ENCODE data around the gene CNTNAP2.

The CNTNAP2 gene

GRCh38 chr7:146554556-146554955 is 438.0 kb downstream of the CNTNAP2 start:
- DNase-seq (no peak), ATAC-seq (replicated peaks) (no peak)
- Mint-ChIP-seq H3K27me3 (no peaks in the 10 kb centered on the region), H3K9me3 (peaks cover 2 to 12% of the 10 kb centered on the region in 2 donors), H3K4me1 (no peaks in the 10 kb centered on the region), H3K4me3 (no peak overlapping the region), H3K36me3 (no peaks in the 10 kb centered on the region), H3K27ac (no peak overlapping the region)

DNA sequence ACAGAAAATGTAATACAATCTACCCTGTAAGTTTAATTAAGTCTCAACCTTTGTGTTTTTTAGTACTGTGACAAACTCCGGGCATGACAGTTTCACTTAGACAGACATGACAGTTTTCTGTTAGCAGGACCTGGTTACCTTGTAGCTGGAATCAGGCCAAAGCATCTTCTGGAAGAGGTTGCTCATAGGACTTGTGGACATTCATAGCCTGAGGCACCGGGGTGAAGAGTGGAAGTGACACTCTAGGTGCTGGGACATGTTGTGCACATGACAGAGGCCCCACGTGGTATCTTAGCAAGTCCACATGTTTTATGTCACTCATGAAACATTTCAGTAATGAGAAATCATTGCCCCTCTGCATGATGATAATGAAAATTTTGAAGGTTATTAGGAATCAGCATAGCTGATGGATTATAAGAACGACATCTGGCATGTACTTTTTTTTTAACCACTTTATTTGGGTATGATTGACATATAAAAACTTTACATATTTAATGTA is 441.4 kb downstream of the CNTNAP2 start:
- DNase-seq (no peak), ATAC-seq (replicated peaks) (no peak)
- Mint-ChIP-seq H3K4me1 (no peaks in the 10 kb centered on the region), H3K36me3 (no peaks in the 10 kb centered on the region), H3K4me3 (no peak overlapping the region), H3K9me3 (no peaks in the 10 kb centered on the region), H3K27me3 (no peaks in the 10 kb centered on the region), H3K27ac (no peak overlapping the region)

GRCh38 chr7:146565872-146566271 is 449.3 kb downstream of the CNTNAP2 start:
- no peak for DNase-seq
- Mint-ChIP-seq H3K36me3 (no peaks in the 10 kb centered on the region), H3K27me3 (no peaks in the 10 kb centered on the region), H3K4me3 (no peak overlapping the region), H3K27ac (no peak overlapping the region), H3K4me1 (no peaks in the 10 kb centered on the region), H3K9me3 (no peaks in the 10 kb centered on the region)
- ATAC-seq (replicated peaks), result no peak

- Mint-ChIP-seq H3K27me3 (no peaks in the 10 kb centered on the region), H3K4me3 (no peak overlapping the region), H3K36me3 (no peaks in the 10 kb centered on the region), H3K27ac (no peak overlapping the region), H3K9me3 (peaks cover 2 to 4% of the 10 kb centered on the region in 2 donors), H3K4me1 (no peaks in the 10 kb centered on the region)
- DNase-seq (no peak), ATAC-seq (replicated peaks) (no peak)
These were observed 459.3 kb downstream of the CNTNAP2 start for GRCh38 chr7:146575903-146576302.

GRCh38 chr7:146591976-146592375 is 475.4 kb downstream of the CNTNAP2 start:
- Mint-ChIP-seq H3K4me3 (no peak overlapping the region), H3K27me3 (no peaks in the 10 kb centered on the region), H3K27ac (no peak overlapping the region), H3K9me3 (peaks cover 0 to 2% of the 10 kb centered on the region in 2 donors), H3K4me1 (no peaks in the 10 kb centered on the region), H3K36me3 (no peaks in the 10 kb centered on the region)
- DNase-seq (no peak), ATAC-seq (replicated peaks) (no peak)

DNA sequence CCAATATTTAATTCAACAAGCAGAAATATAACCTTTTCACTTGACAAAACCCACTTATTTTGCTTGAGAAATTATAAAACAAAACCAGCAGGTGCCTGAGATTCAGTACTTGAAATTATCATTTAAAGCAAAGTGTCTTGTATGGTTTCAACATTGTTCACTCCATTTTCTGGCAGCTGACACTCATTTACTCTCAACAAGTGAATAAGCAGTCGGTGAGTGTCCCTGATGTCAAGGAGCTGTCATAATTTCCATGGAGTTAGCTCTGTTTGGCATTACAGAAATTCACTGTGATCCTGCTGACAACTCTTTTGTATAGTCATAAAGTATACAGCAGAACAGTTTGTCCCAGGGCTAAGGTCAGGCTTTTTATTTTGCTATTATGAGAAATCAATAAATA is 490.0 kb downstream of the CNTNAP2 start:
- no peaks in the 10 kb centered on the region for H3K27me3 Mint-ChIP-seq
- H3K4me3 Mint-ChIP-seq, result no peak overlapping the region
- H3K36me3 Mint-ChIP-seq, result no peaks in the 10 kb centered on the region
- peaks cover 1 to 4% of the 10 kb centered on the region in 2 donors for H3K9me3 Mint-ChIP-seq
- H3K27ac Mint-ChIP-seq, result no peak overlapping the region
- no peak for ATAC-seq (replicated peaks)
- no peak for DNase-seq
- H3K4me1 Mint-ChIP-seq, result no peaks in the 10 kb centered on the region

- no peak overlapping the region for H3K4me3 Mint-ChIP-seq
- no peak for DNase-seq
- no peaks in the 10 kb centered on the region for H3K9me3 Mint-ChIP-seq
- H3K27me3 Mint-ChIP-seq, result no peaks in the 10 kb centered on the region
- ATAC-seq (replicated peaks), result no peak
- H3K27ac Mint-ChIP-seq, result no peak overlapping the region
- H3K36me3 Mint-ChIP-seq, result no peaks in the 10 kb centered on the region
- H3K4me1 Mint-ChIP-seq, result no peaks in the 10 kb centered on the region
These were observed 503.0 kb downstream of the CNTNAP2 start for GRCh38 chr7:146619641-146620040.

DNA sequence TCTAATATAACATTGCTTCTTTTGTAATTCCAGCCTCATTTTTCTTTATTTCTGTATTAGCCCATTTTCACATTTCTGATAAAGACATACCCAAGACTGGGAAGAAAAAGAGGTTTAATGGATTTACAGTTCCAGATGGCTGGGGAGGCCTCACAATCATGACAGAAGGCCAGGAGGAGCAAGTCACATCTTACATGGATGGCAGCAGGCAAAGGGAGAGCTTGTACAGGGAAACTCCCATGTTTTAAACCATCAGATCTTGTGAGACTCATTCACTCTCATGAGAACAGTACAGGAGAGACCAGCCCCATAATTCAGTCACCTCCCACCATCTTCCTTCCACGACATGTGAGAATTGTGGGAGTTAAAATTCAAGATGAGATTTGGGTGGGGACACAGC is 510.3 kb downstream of the CNTNAP2 start:
- no peaks in the 10 kb centered on the region for H3K4me1 Mint-ChIP-seq
- no peak overlapping the region for H3K27ac Mint-ChIP-seq
- no peaks in the 10 kb centered on the region for H3K36me3 Mint-ChIP-seq
- ATAC-seq (replicated peaks) (no peak), DNase-seq (no peak)
- peaks cover 3 to 9% of the 10 kb centered on the region in 2 donors for H3K9me3 Mint-ChIP-seq
- no peaks in the 10 kb centered on the region for H3K27me3 Mint-ChIP-seq
- H3K4me3 Mint-ChIP-seq, result no peak overlapping the region

GRCh38 chr7:146635205-146636032 is 518.8 kb downstream of the CNTNAP2 start:
- ATAC-seq (replicated peaks) (no peak), DNase-seq (no peak)
- Mint-ChIP-seq H3K27ac (no peak overlapping the region), H3K4me1 (no peaks in the 10 kb centered on the region), H3K4me3 (no peak overlapping the region), H3K9me3 (peaks cover 0 to 4% of the 10 kb centered on the region in 2 donors), H3K36me3 (no peaks in the 10 kb centered on the region), H3K27me3 (no peaks in the 10 kb centered on the region)

DNA sequence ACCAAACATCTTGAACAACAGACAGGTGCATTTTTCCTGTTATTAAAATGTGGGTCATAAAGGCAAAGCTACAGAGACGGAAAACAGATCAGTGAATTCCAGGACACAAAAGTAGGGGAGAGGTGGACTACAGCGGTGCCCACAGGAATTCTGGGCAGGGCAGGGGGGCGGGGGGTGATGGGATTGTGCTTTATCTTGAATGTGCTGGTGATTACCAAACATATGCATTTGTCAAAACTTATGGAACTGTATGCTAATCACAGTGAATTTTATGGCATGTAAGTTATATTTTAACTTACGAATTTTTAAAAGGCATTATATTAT is 519.4 kb downstream of the CNTNAP2 start:
- Mint-ChIP-seq H3K4me3 (no peak overlapping the region), H3K4me1 (no peaks in the 10 kb centered on the region), H3K27me3 (no peaks in the 10 kb centered on the region), H3K27ac (no peak overlapping the region), H3K9me3 (peaks cover 0 to 2% of the 10 kb centered on the region in 2 donors), H3K36me3 (no peaks in the 10 kb centered on the region)
- no peak for DNase-seq
- no peak for ATAC-seq (replicated peaks)

- ATAC-seq (replicated peaks), result no peak
- H3K36me3 Mint-ChIP-seq, result no peaks in the 10 kb centered on the region
- H3K27me3 Mint-ChIP-seq, result no peaks in the 10 kb centered on the region
These were observed 520.0 kb downstream of the CNTNAP2 start for GRCh38 chr7:146636581-146636980.

DNA sequence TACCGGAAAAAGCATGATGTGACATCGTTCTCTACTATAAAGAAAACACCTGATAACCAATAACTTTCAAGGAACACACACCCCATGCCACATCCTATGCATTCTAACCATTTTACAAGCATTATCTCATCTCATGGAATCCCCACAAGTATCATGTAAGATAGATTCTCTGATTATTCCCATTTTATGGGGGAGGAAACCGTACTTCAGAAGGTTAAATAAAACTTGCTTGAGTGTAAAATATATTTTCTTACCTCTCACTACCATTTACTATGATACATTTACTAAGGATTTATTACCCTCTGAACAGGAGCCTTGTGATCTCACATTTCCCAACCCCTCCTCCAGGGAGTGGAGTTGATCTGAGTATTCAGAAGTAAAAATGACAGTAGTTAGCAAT is 522.7 kb downstream of the CNTNAP2 start:
- H3K4me3 Mint-ChIP-seq, result no peak overlapping the region
- no peak overlapping the region for H3K27ac Mint-ChIP-seq
- DNase-seq (no peak), ATAC-seq (replicated peaks) (no peak)
- no peaks in the 10 kb centered on the region for H3K27me3 Mint-ChIP-seq
- H3K9me3 Mint-ChIP-seq, result peaks cover 2 to 4% of the 10 kb centered on the region in 2 donors
- no peaks in the 10 kb centered on the region for H3K4me1 Mint-ChIP-seq
- no peaks in the 10 kb centered on the region for H3K36me3 Mint-ChIP-seq

More at GRCh38 chr7:146636581-146636980, 520.0 kb downstream of the CNTNAP2 start:
- H3K4me1 Mint-ChIP-seq, result no peaks in the 10 kb centered on the region
- H3K4me3 Mint-ChIP-seq, result no peak overlapping the region
- no peak overlapping the region for H3K27ac Mint-ChIP-seq
- no peak for DNase-seq
- H3K9me3 Mint-ChIP-seq, result peaks cover 2 to 3% of the 10 kb centered on the region in 2 donors

DNA sequence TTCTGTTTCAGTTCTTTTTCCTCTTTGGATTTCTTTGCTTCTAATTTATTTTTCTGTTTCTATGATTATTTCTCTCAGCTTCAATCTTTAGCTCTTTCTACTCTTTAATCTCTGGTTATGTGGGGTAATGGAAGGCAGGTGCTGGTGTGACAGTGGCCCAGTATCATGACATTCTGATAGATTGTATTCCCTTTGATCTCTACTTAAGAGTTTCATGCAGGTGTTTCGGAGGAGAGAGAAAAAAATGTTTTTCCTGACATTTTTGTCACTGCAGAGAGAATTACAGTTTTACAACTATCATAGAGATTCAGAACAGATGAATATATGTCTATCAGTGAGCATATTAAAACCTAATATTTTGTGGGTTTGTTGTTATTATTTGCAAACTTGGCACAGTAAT is 524.9 kb downstream of the CNTNAP2 start:
- no peak for ATAC-seq (replicated peaks)
- Mint-ChIP-seq H3K9me3 (peaks cover 2 to 4% of the 10 kb centered on the region in 2 donors), H3K27ac (no peak overlapping the region), H3K4me1 (no peaks in the 10 kb centered on the region), H3K36me3 (no peaks in the 10 kb centered on the region), H3K4me3 (no peak overlapping the region), H3K27me3 (no peaks in the 10 kb centered on the region)
- no peak for DNase-seq

- H3K9me3 Mint-ChIP-seq, result peaks cover 2 to 4% of the 10 kb centered on the region in 2 donors
- no peak overlapping the region for H3K27ac Mint-ChIP-seq
- DNase-seq, result no peak
- H3K36me3 Mint-ChIP-seq, result no peaks in the 10 kb centered on the region
- no peak overlapping the region for H3K4me3 Mint-ChIP-seq
- no peaks in the 10 kb centered on the region for H3K27me3 Mint-ChIP-seq
- H3K4me1 Mint-ChIP-seq, result no peaks in the 10 kb centered on the region
- no peak for ATAC-seq (replicated peaks)
These were observed 528.9 kb downstream of the CNTNAP2 start for GRCh38 chr7:146645383-146645976.

- Mint-ChIP-seq H3K4me1 (no peaks in the 10 kb centered on the region), H3K27me3 (no peaks in the 10 kb centered on the region), H3K27ac (no peak overlapping the region), H3K9me3 (no peaks in the 10 kb centered on the region), H3K4me3 (no peak overlapping the region), H3K36me3 (no peaks in the 10 kb centered on the region)
- ATAC-seq (replicated peaks) (no peak), DNase-seq (no peak)
These were observed 530.8 kb downstream of the CNTNAP2 start for GRCh38 chr7:146647445-146647844.

Measured in stimulated activated naive B cell treated with anti-CD40 and anti-IgM and Interleukin-4, amounts not matched to agents 10 μg/mL and 1 μg/mL and 100 μg/mL, for 72 hours (primary cell).